ENCODE data around the gene ADAD1. TPM values are rescaled to one million over a fixed set of nuclear protein-coding genes. Genes with fewer than 3 reads are reported as not detected.
"Not testable (repeated sequence)": the region's sequence is repeated elsewhere in the genome, so short reads cannot be mapped to it uniquely, and the experiment has no call there.

The ADAD1 gene
- total and polyA plus RNA-seq, 8 donors, result not detected

GRCh38 chr4:122364700-122365404, 14.0 kb upstream of the ADAD1 start:
- Histone ChIP-seq H3K27me3 (no peaks in the 10 kb centered on the region), H3K36me3 (peaks cover 0 to 38% of the 10 kb centered on the region in 2 donors), H3K4me3 (no peak overlapping the region), H3K9me3 (peaks cover 0 to 19% of the 10 kb centered on the region in 2 donors), H3K4me1 (no peaks in the 10 kb centered on the region), H3K27ac (no peak overlapping the region)
- intact Hi-C loops (cut with DNase I), result no loop called here
- ATAC-seq (no peak), DNase-seq (no peak)
- no peak for TF ChIP-seq CTCF (IDR thresholded peaks at IDR 0.05)

GRCh38 chr4:122368786-122369185, 10.0 kb upstream of the ADAD1 start:
- H3K36me3 ChIP-seq; H3K4me3 ChIP-seq; H3K4me1 ChIP-seq; H3K27me3 ChIP-seq; intact Hi-C loops (cut with DNase I); DNase-seq; ATAC-seq; H3K27ac ChIP-seq: not testable (repeated sequence)
- H3K9me3 ChIP-seq, result peaks cover 0 to 19% of the 10 kb centered on the region in 2 donors

- ATAC-seq, result no peak
These were observed 1.5 kb upstream of the ADAD1 start for GRCh38 chr4:122377352-122377751.

GRCh38 chr4:122379239-122379638, 428 bp downstream of the ADAD1 start:
- H3K9me3 ChIP-seq, result peaks cover 0 to 15% of the 10 kb centered on the region in 2 donors
- H3K27ac ChIP-seq, result no peak overlapping the region
- H3K4me1 ChIP-seq, result no peaks in the 10 kb centered on the region
- no peak for TF ChIP-seq CTCF (IDR thresholded peaks at IDR 0.05)
- no peaks in the 10 kb centered on the region for H3K36me3 ChIP-seq
- peak in 1 of 4 donors; percentile 64 for DNase-seq
- intact Hi-C loops (cut with DNase I), result no loop called here
- H3K27me3 ChIP-seq, result no peaks in the 10 kb centered on the region
- ATAC-seq, result no peak
- no peak overlapping the region for H3K4me3 ChIP-seq

More at GRCh38 chr4:122377352-122377751, 1.5 kb upstream of the ADAD1 start:
- H3K9me3 ChIP-seq, result peaks cover 0 to 15% of the 10 kb centered on the region in 2 donors
- no peaks in the 10 kb centered on the region for H3K36me3 ChIP-seq
- DNase-seq, result no peak
- H3K27ac ChIP-seq, result no peak overlapping the region
- no peak overlapping the region for H3K4me3 ChIP-seq
- no peak for TF ChIP-seq CTCF (IDR thresholded peaks at IDR 0.05)
- no peaks in the 10 kb centered on the region for H3K4me1 ChIP-seq
- H3K27me3 ChIP-seq, result no peaks in the 10 kb centered on the region
- intact Hi-C loops (cut with DNase I), result no loop called here

- no peaks in the 10 kb centered on the region for H3K36me3 ChIP-seq
- H3K4me3 ChIP-seq, result no peak overlapping the region
- no peaks in the 10 kb centered on the region for H3K4me1 ChIP-seq
- no peak overlapping the region for H3K27ac ChIP-seq
- TF ChIP-seq CTCF (IDR thresholded peaks at IDR 0.05), result no peak
- H3K9me3 ChIP-seq, result peaks cover 0 to 37% of the 10 kb centered on the region in 2 donors
- DNase-seq, result no peak
- H3K27me3 ChIP-seq, result no peaks in the 10 kb centered on the region
- no peak for ATAC-seq
- intact Hi-C loops (cut with DNase I), result no loop called here
These were observed 4.5 kb downstream of the ADAD1 start for GRCh38 chr4:122383341-122383740.

- ATAC-seq, result no peak
- H3K4me1 ChIP-seq, result no peaks in the 10 kb centered on the region
- no peak overlapping the region for H3K4me3 ChIP-seq
- no peak overlapping the region for H3K27ac ChIP-seq
- H3K9me3 ChIP-seq, result peaks cover 0 to 36% of the 10 kb centered on the region in 2 donors
- H3K36me3 ChIP-seq, result no peaks in the 10 kb centered on the region
- no peak for DNase-seq
- no peak for TF ChIP-seq CTCF (IDR thresholded peaks at IDR 0.05)
- H3K27me3 ChIP-seq, result no peaks in the 10 kb centered on the region
- intact Hi-C loops (cut with DNase I), result no loop called here
These were observed 5.4 kb downstream of the ADAD1 start for GRCh38 chr4:122384245-122384644.

Measured in left lung (tissue), 10 donors.